Measurements from ENCODE around the gene SH3BP2.

SH3BP2 gene

DNA sequence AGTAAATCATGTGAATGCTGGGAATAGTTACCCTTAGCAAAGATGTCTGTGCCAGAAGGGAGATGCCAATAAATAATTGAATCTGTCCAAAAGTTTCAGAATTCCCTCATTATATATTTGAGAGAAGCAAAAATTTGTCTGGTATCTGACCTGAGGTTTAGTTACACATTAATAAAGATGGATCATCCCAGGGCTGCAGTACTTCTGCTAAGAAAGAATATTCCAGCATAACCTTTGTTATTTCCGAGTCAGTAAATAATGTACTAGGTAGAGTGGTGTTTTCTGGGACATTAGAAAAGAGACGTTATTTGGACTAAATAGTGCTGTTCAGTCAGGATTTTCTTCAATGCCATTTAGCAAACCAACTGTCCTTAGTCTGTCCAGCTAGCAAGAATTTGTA, 77.2 kb downstream of the SH3BP2 start:
- Histone ChIP-seq H3K9me3 (ENCODE audit: insufficient read depth, low read depth, low read length) (no peaks in the 10 kb centered on the region), H4K20me1 (ENCODE audit: insufficient read depth, low read length, poor library complexity, severe bottlenecking) (peaks cover 49% of the 10 kb centered on the region), H3K9ac (ENCODE audit: low read depth, low read length, poor library complexity, severe bottlenecking) (no peak overlapping the region), H3K4me3 (ENCODE audit: low read length, poor library complexity, severe bottlenecking) (no peak overlapping the region), H3K4me2 (ENCODE audit: low read depth, low read length, poor library complexity, severe bottlenecking) (no peak overlapping the region), H2AFZ (ENCODE audit: low read length) (no peak overlapping the region), H3K27me3 (ENCODE audit: insufficient read depth, low read length, poor library complexity, severe bottlenecking) (no peaks in the 10 kb centered on the region), H3K79me2 (ENCODE audit: insufficient read depth, low read length) (peaks cover 97% of the 10 kb centered on the region), H3K9me2 (replicated peaks; ENCODE audit: low read depth, low read length) (no peaks in the 10 kb centered on the region), H3F3A (ENCODE audit: low read depth) (no peaks in the 10 kb centered on the region), H3K36me3 (ENCODE audit: insufficient read depth, low read length) (no peaks in the 10 kb centered on the region), H3K4me1 (ENCODE audit: insufficient read depth, low read length, poor library complexity, severe bottlenecking) (peaks cover 37% of the 10 kb centered on the region)
- TF ChIP-seq, protein P1, sequence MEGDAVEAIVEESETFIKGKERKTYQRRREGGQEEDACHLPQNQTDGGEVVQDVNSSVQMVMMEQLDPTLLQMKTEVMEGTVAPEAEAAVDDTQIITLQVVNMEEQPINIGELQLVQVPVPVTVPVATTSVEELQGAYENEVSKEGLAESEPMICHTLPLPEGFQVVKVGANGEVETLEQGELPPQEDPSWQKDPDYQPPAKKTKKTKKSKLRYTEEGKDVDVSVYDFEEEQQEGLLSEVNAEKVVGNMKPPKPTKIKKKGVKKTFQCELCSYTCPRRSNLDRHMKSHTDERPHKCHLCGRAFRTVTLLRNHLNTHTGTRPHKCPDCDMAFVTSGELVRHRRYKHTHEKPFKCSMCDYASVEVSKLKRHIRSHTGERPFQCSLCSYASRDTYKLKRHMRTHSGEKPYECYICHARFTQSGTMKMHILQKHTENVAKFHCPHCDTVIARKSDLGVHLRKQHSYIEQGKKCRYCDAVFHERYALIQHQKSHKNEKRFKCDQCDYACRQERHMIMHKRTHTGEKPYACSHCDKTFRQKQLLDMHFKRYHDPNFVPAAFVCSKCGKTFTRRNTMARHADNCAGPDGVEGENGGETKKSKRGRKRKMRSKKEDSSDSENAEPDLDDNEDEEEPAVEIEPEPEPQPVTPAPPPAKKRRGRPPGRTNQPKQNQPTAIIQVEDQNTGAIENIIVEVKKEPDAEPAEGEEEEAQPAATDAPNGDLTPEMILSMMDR (conservative IDR thresholded peaks at IDR 0.05; ENCODE audit: low read length) = no peak
- no peak for TF ChIP-seq EZH2phosphoT487 (IDR thresholded peaks at IDR 0.05; ENCODE audit: borderline replicate concordance)

DNA sequence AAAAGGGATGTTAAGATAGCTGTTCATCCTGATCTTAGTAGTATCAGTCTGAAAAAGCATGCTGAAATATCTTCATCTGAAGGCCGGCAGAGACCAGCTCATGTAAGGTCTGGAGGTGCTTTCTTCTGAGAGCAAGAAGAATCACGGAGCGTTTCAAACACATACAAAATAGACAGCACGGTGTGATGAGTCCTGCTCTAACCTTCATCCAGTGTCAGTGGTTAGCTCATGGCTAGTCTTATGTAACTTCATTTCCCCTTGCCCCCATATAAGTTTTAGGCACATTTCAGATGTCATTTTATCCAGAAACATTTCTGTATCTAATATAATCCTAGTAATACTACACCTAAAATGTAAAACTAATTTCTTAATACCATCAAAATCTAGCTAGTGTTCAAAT, 78.6 kb downstream of the SH3BP2 start:
- no peak for TF ChIP-seq EZH2phosphoT487 (IDR thresholded peaks at IDR 0.05; ENCODE audit: borderline replicate concordance)
- TF ChIP-seq, protein P1 (conservative IDR thresholded peaks at IDR 0.05; ENCODE audit: low read length) = no peak
- Histone ChIP-seq H3K4me3 (ENCODE audit: low read length, poor library complexity, severe bottlenecking) (peak overlapping the region; percentile 7), H3K9me3 (ENCODE audit: insufficient read depth, low read depth, low read length) (no peaks in the 10 kb centered on the region), H3K79me2 (ENCODE audit: insufficient read depth, low read length) (peaks cover 96% of the 10 kb centered on the region), H3K4me1 (ENCODE audit: insufficient read depth, low read length, poor library complexity, severe bottlenecking) (peaks cover 37% of the 10 kb centered on the region), H3K4me2 (ENCODE audit: low read depth, low read length, poor library complexity, severe bottlenecking) (peak overlapping the region; percentile 42), H3K27me3 (ENCODE audit: insufficient read depth, low read length, poor library complexity, severe bottlenecking) (no peaks in the 10 kb centered on the region), H3K9me2 (replicated peaks; ENCODE audit: low read depth, low read length) (no peaks in the 10 kb centered on the region), H2AFZ (ENCODE audit: low read length) (no peak overlapping the region), H3F3A (ENCODE audit: low read depth) (no peaks in the 10 kb centered on the region), H3K36me3 (ENCODE audit: insufficient read depth, low read length) (peaks cover 9% of the 10 kb centered on the region; the same call in 1 of the 2 replicates), H3K9ac (ENCODE audit: low read depth, low read length, poor library complexity, severe bottlenecking) (peak overlapping the region; percentile 13), H4K20me1 (ENCODE audit: insufficient read depth, low read length, poor library complexity, severe bottlenecking) (peaks cover 41% of the 10 kb centered on the region)

DNA sequence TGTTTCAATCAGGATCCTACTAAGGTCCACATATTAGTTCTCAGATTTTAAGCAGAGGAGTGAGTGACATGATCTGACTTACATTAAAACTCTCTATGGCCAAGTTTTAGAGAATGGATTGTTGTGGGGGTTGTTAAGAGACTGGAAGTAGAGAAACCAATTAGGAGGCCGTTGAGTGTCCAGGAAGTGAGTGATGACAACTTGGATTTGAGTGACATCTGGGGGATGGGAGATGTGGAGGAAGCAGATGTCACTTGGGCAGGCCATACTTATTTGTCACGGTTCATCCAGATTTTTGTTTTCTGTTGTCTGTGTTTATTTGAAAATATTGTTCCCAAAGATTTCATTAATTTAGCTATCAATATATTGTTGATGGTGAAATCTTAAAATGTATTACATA, 79.0 kb downstream of the SH3BP2 start:
- H3K4me1 ChIP-seq (ENCODE audit: insufficient read depth, low read length, poor library complexity, severe bottlenecking) = peaks cover 33% of the 10 kb centered on the region
- H3K4me3 ChIP-seq (ENCODE audit: low read length, poor library complexity, severe bottlenecking) = peak overlapping the region; percentile 7
- H3F3A ChIP-seq (ENCODE audit: low read depth) = no peaks in the 10 kb centered on the region
- H2AFZ ChIP-seq (ENCODE audit: low read length) = no peak overlapping the region
- H3K79me2 ChIP-seq (ENCODE audit: insufficient read depth, low read length) = peaks cover 92% of the 10 kb centered on the region
- H3K4me2 ChIP-seq (ENCODE audit: low read depth, low read length, poor library complexity, severe bottlenecking) = peak overlapping the region; percentile 42
- peaks cover 10% of the 10 kb centered on the region; the same call in 1 of the 2 replicates for H3K36me3 ChIP-seq (ENCODE audit: insufficient read depth, low read length)
- no peaks in the 10 kb centered on the region for H3K27me3 ChIP-seq (ENCODE audit: insufficient read depth, low read length, poor library complexity, severe bottlenecking)
- H3K9me3 ChIP-seq (ENCODE audit: insufficient read depth, low read depth, low read length) = no peaks in the 10 kb centered on the region
- TF ChIP-seq EZH2phosphoT487 (IDR thresholded peaks at IDR 0.05; ENCODE audit: borderline replicate concordance) = no peak
- TF ChIP-seq, protein P1 (conservative IDR thresholded peaks at IDR 0.05; ENCODE audit: low read length) = no peak
- H3K9ac ChIP-seq (ENCODE audit: low read depth, low read length, poor library complexity, severe bottlenecking) = peak overlapping the region; percentile 13
- H4K20me1 ChIP-seq (ENCODE audit: insufficient read depth, low read length, poor library complexity, severe bottlenecking) = peaks cover 41% of the 10 kb centered on the region
- no peaks in the 10 kb centered on the region for H3K9me2 ChIP-seq (replicated peaks; ENCODE audit: low read depth, low read length)
